ENCODE data around the gene HTRA3. TPM values are rescaled to one million over a fixed set of nuclear protein-coding genes. Genes with fewer than 3 reads are reported as not detected.

Gene HTRA3
- total and polyA plus RNA-seq, 2 of the 8 experiments (the other 6 are each of a cell fraction or from before 2014, with no cell fraction given): 3.2 to 5.8 TPM

DNA sequence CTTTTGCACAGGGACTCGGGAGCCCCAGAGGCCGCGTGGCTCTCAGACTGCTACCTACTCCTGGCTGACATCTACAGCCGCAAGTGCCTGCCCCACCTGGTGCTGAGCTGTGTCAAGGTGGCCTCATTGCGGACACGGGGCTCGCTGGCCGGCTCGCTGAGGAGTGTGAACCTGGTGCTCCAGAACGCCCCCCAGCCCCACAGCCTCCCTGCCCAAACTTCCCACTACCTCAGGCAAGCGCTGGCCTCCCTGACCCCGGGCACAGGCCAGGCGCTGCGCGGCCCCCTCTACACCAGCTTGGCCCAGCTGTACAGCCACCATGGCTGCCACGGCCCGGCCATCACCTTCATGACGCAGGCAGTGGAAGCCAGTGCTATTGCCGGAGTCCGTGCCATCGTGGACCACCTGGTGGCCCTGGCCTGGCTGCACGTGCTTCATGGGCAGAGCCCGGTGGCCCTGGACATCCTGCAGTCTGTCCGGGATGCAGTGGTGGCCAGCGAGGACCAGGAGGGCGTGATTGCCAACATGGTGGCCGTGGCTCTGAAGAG lies 41.7 kb upstream of the HTRA3 start:
- H3K79me2 ChIP-seq (ENCODE audit: control insufficient read depth in 1 of 2, insufficient read depth in 2 of 2, low read length in 2 of 2): no peaks in the 10 kb centered on the region
- H2BK5ac ChIP-seq (ENCODE audit: low read depth, low read length): peak overlapping the region; percentile 72; the same call in 1 of the 2 replicates
- H3K27ac ChIP-seq (ENCODE audit: low read depth, low read length): no peak overlapping the region
- H2BK12ac ChIP-seq (ENCODE audit: low read depth, low read length): peak overlapping the region; percentile 62; the same call in 1 of the 2 replicates
- ChIA-PET POLR2A (ENCODE audit: partially characterized antibody) (interaction anchor here (1.5 kb wide), 1 partner anchor 16 kb away, joined by 4 read pairs; no protein-coding TSS in a partner anchor), CTCF (ENCODE audit: partially characterized antibody) (interaction anchor here (0.9 to 5.3 kb wide), 9 partner anchors 9 to 180 kb away, joined by 3 to 27 read pairs (median 5); no protein-coding TSS in a partner anchor)
- 89% methylated on average over 27 of the region's 27 CpGs; no CpG with 5 or more reads in 1 of the 2 experiments for WGBS, 2 experiments (ENCODE audit: extremely low coverage in 1 of 2, insufficient coverage in 1 of 2, insufficient read length in 1 of 2, insufficient replicate concordance in 2 of 2, low coverage in 1 of 2, low lambda C conversion rate in 2 of 2, missing lambda C conversion rate in 1 of 2)
- peak overlapping the region; percentile 99 for H3K4ac ChIP-seq (replicated peaks; ENCODE audit: insufficient read length, low read depth, low read length)
- H3K23me2 ChIP-seq (ENCODE audit: low read depth, low read length): no peaks in the 10 kb centered on the region; the same call in 1 of the 2 replicates
- no peaks in the 10 kb centered on the region; a peak in 1 of 7 replicates for H3K27me3 ChIP-seq (replicated peaks in 1 of 4; ENCODE audit: control insufficient read depth in 3 of 4, extremely low read depth in 1 of 4, insufficient read depth in 3 of 4, low read length in 3 of 4)
- H3K18ac ChIP-seq (ENCODE audit: extremely low read depth, low read length): no peak overlapping the region; the same call in 1 of the 2 replicates
- H3K9me3 ChIP-seq (ENCODE audit: insufficient read depth in 2 of 2, low read depth in 1 of 2, low read length in 1 of 2): no peaks in the 10 kb centered on the region
- H2BK15ac ChIP-seq (ENCODE audit: low read length): peak overlapping the region; percentile 74
- DNase-seq (ENCODE audit: low read depth in 1 of 2, low spot score in 2 of 2) (no peak), FAIRE-seq (no peak)
- no peaks in the 10 kb centered on the region for H3K79me1 ChIP-seq (ENCODE audit: low read depth, low read length)
- no peak overlapping the region; the same call in 1 of the 2 replicates for H2AK5ac ChIP-seq (ENCODE audit: low read depth, low read length)
- H2BK20ac ChIP-seq (ENCODE audit: low read length): no peak overlapping the region; the same call in 1 of the 2 replicates
- H3K4me1 ChIP-seq (replicated peaks in 1 of 4; ENCODE audit: control insufficient read depth in 3 of 4, insufficient read depth in 4 of 4, low read length in 3 of 4): peaks cover 6 to 17% (median 11%) of the 10 kb centered on the region in 4 experiments
- no peak overlapping the region for H2BK120ac ChIP-seq (replicated peaks; ENCODE audit: low read depth, low read length)
- H3K9ac ChIP-seq (replicated peaks in 1 of 4; ENCODE audit: extremely low read depth in 1 of 4, low read depth in 3 of 4, low read length in 3 of 4): no peak overlapping the region
- H4K91ac ChIP-seq (replicated peaks; ENCODE audit: insufficient read length, low read length): peak overlapping the region; percentile 68
- no peak overlapping the region for H3K23ac ChIP-seq (ENCODE audit: insufficient read length)
- H4K8ac ChIP-seq (ENCODE audit: extremely low read depth, insufficient read depth, low read length): no peak overlapping the region; the same call in 1 of the 2 replicates
- no peak overlapping the region; the same call in 1 of the 2 replicates for H2AFZ ChIP-seq (ENCODE audit: low read length)
- H3K4me2 ChIP-seq (ENCODE audit: insufficient read depth in 1 of 2, low read depth in 2 of 2, low read length in 2 of 2): no peak overlapping the region
- no peaks in the 10 kb centered on the region for H4K20me1 ChIP-seq (replicated peaks in 1 of 2; ENCODE audit: control insufficient read depth in 1 of 2, insufficient read depth in 2 of 2, low read length in 2 of 2)
- no peak overlapping the region for H3K14ac ChIP-seq (ENCODE audit: insufficient read length)
- no peaks in the 10 kb centered on the region for H3K36me3 ChIP-seq (ENCODE audit: control insufficient read depth in 2 of 4, insufficient read depth in 4 of 4, low read length in 3 of 4)
- H3K56ac ChIP-seq (replicated peaks; ENCODE audit: insufficient read length, low read depth, low read length): no peak overlapping the region
- no peak overlapping the region for H3K4me3 ChIP-seq (ENCODE audit: extremely low read depth in 1 of 4, insufficient read depth in 2 of 4, low read depth in 3 of 4, low read length in 4 of 4)
- peak overlapping the region; percentile 33 for H4K5ac ChIP-seq (ENCODE audit: insufficient read length, low read depth, low read length)

All from H1 (cell line).